Gastrocnemius medialis (tissue), 4 donors: ENCODE measurements around the gene ABCB8. TPM values are rescaled to one million over a fixed set of nuclear protein-coding genes. Genes with fewer than 3 reads are reported as not detected.

Experiments used
- ATAC-seq, 2 donors: fragments of 150-250 bp; one replicate each; pipeline ENCODE4 v1.9.1; 2016
- DNase-seq, 2 donors: peaks; one replicate each; pipeline ENCODE4 v3.0.0-alpha.2; 2019
- H3K27ac ChIP-seq, 4 donors: fragments of 200-600 bp; sonication (generic); 1 replicate in 1 of 4; 2 replicates in 3 of 4; pipeline ENCODE4 v1.5.1; 2016 to 2018; ENCODE audit warnings: mild to moderate bottlenecking in 2 of 4, moderate library complexity in 1 of 4
- H3K27me3 ChIP-seq, 3 donors: fragments of 200-600 bp; sonication (generic) in 2 of 3; 1 replicate in 1 of 3; 2 replicates in 2 of 3; pipeline versions ENCODE4 v1.5.1 to v1.6.0; 2016 to 2019; ENCODE audit warnings: mild to moderate bottlenecking in 1 of 3, moderate library complexity in 1 of 3
- H3K36me3 ChIP-seq, 2 donors: fragments of 200-600 bp; sonication (generic) in 1 of 2; one replicate each; pipeline ENCODE4 v1.5.1; 2017 to 2018
- H3K4me1 ChIP-seq, 2 donors: fragments of 200-600 bp; sonication (generic) in 1 of 2; one replicate each; pipeline ENCODE4 v1.5.1; 2016 to 2017; ENCODE audit warnings: mild to moderate bottlenecking in 2 of 2
- H3K4me3 ChIP-seq, 4 donors: fragments of 200-600 bp; sonication (generic) in 3 of 4; 1 replicate in 1 of 4; 2 replicates in 3 of 4; pipeline ENCODE4 v1.5.1; 2016 to 2019; ENCODE audit warnings: mild to moderate bottlenecking in 2 of 4
- H3K9me3 ChIP-seq, 3 donors: fragments of 200-600 bp; sonication (generic) in 2 of 3; 1 replicate in 1 of 3; 2 replicates in 2 of 3; pipeline ENCODE4 v1.5.1; 2016 to 2019
- POLR2A ChIP-seq, 2 donors: fragments of 450-650 bp; IDR thresholded peaks; one replicate each; pipeline ENCODE4 v1.6.1; 2017; ENCODE audit warnings: antibody characterized with exemption in 2 of 2, mild to moderate bottlenecking in 2 of 2, moderate library complexity in 2 of 2
- in situ Hi-C, 4 donors: fragments of 200-750 bp; cut with MboI; loops; one replicate each; pipeline versions ENCODE4 v1.15.0 to v1.8.0; 2017; ENCODE audit warnings: low sequenced_read_pairs in 4 of 4
- intact Hi-C: fragments of 100-400 bp; cut with DNase I; formaldehyde crosslinking; loops from one replicate; pipeline ENCODE4 v1.15.1; 2023; ENCODE audit warnings: low total_unique reads
- total RNA-seq, 4 donors: library from RNA; depleted of rRNA; stranded (reverse); fragments of >200 nt; gene quantifications; one replicate each; pipeline versions ENCODE4 v1.1.0 to v1.2.3, GENCODE V29; 2016
- TF ChIP-seq, protein P1 (sequence below), 5 experiments: fragments of 450-650 bp in 3 of 5; fragments of 200-600 bp in 2 of 5; sonication (generic) in 2 of 5; IDR thresholded peaks in 4 of 5; conservative IDR thresholded peaks in 1 of 5; 1 replicate in 4 of 5; 2 replicates in 1 of 5; pipeline ENCODE4 v1.5.1; 2016 to 2019; ENCODE audit warnings: antibody characterized with exemption in 5 of 5, mild to moderate bottlenecking in 3 of 5, moderate library complexity in 3 of 5

The ABCB8 gene
- total RNA-seq, 4 donors from 2014 or later, result 10.4 to 25.7 (median 16.2) TPM

DNA sequence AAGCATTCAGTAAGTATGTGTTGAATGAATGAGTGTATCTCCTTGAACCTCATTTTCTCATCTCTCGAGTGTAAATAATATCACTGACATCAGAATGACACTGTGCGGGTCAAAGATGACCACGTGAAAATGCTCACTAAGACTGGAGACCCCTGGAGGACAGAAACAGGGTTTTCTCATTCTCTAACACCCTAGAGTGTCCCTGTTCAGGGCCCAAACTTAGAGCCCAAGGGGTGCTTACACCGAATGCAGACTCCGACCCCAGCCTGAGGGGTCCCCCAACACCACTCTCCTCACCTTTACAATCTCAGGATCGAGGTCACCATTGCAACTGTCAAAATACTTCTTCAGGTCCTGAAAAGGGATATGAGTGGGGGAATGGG is 28.0 kb downstream of the ABCB8 start:
- H3K36me3 ChIP-seq, result no peaks in the 10 kb centered on the region
- ATAC-seq, result no peak
- in situ Hi-C loops, result no loop called here
- no peaks in the 10 kb centered on the region for H3K27me3 ChIP-seq
- no peak for DNase-seq
- H3K4me1 ChIP-seq, result peaks cover 22 to 31% of the 10 kb centered on the region in 2 donors
- no peak overlapping the region for H3K4me3 ChIP-seq
- intact Hi-C loops, result loop anchor here (5.0 kb wide), 1 partner anchor 1701 kb away; the partner anchor contains the start of gene ACTR3B
- no peaks in the 10 kb centered on the region for H3K9me3 ChIP-seq
- H3K27ac ChIP-seq, result no peak overlapping the region
- TF ChIP-seq POLR2A (IDR thresholded peaks at IDR 0.05), result no peak
- TF ChIP-seq, protein P1, sequence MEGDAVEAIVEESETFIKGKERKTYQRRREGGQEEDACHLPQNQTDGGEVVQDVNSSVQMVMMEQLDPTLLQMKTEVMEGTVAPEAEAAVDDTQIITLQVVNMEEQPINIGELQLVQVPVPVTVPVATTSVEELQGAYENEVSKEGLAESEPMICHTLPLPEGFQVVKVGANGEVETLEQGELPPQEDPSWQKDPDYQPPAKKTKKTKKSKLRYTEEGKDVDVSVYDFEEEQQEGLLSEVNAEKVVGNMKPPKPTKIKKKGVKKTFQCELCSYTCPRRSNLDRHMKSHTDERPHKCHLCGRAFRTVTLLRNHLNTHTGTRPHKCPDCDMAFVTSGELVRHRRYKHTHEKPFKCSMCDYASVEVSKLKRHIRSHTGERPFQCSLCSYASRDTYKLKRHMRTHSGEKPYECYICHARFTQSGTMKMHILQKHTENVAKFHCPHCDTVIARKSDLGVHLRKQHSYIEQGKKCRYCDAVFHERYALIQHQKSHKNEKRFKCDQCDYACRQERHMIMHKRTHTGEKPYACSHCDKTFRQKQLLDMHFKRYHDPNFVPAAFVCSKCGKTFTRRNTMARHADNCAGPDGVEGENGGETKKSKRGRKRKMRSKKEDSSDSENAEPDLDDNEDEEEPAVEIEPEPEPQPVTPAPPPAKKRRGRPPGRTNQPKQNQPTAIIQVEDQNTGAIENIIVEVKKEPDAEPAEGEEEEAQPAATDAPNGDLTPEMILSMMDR (IDR thresholded peaks at IDR 0.05 in 4 of 5, conservative IDR thresholded peaks at IDR 0.05 in 1 of 5), result no peak

DNA sequence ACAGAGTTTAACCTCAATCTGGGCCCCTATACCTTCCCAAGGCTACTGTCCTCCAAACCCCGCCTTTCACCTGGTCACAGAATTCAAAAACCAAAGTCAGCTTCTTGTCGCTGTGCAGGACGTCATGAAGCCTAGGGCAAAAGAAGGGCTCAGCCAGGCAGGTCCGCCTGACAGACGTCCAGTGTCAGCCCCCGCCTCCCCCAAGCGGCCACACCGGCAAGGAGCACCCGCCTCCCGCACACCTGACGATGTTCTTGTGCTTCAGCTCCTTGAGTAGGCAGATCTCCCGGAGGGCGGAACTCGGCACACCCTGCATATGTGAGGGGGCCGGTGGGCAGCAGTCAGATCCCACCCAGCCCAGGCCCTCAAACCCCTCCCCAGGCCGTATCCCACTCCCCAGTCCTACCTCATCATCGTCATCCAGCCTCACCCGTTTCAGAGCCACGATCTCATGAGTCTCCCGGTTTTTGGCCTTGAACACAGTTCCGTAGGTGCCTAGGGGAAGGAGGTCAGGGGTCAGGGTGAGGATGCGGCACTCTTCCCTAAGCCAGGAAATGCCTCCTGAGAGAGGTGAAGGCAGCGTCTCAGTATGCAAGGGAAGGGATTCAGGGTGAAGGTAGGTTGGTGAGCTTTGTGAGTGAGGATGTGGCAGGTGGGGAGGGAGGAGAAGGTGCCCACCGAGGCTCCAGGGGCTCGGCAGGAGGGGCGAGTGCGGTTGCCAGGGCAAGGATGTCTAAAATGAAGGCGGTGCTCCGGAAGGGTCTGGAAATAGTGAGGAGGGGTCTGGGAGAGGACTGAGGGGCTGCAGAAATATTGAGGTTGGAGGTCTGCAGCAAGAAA is 28.6 kb downstream of the ABCB8 start:
- H3K4me1 ChIP-seq, result peaks cover 22 to 36% of the 10 kb centered on the region in 2 donors
- ATAC-seq, result no peak
- H3K4me3 ChIP-seq, result peak overlapping the region; percentile 71 to 92 (median 82)
- no peaks in the 10 kb centered on the region for H3K27me3 ChIP-seq
- H3K27ac ChIP-seq, result peak overlapping the region in 2 of 4 donors; percentile 72 to 99
- in situ Hi-C loops, result no loop called here
- H3K9me3 ChIP-seq, result no peaks in the 10 kb centered on the region
- no peaks in the 10 kb centered on the region for H3K36me3 ChIP-seq
- intact Hi-C loops, result loop anchor here (5.0 kb wide), 1 partner anchor 1700 kb away; the partner anchor contains the start of gene ACTR3B
- TF ChIP-seq POLR2A (IDR thresholded peaks at IDR 0.05), result no peak
- TF ChIP-seq, protein P1 (IDR thresholded peaks at IDR 0.05 in 4 of 5, conservative IDR thresholded peaks at IDR 0.05 in 1 of 5), result no peak
- no peak for DNase-seq

DNA sequence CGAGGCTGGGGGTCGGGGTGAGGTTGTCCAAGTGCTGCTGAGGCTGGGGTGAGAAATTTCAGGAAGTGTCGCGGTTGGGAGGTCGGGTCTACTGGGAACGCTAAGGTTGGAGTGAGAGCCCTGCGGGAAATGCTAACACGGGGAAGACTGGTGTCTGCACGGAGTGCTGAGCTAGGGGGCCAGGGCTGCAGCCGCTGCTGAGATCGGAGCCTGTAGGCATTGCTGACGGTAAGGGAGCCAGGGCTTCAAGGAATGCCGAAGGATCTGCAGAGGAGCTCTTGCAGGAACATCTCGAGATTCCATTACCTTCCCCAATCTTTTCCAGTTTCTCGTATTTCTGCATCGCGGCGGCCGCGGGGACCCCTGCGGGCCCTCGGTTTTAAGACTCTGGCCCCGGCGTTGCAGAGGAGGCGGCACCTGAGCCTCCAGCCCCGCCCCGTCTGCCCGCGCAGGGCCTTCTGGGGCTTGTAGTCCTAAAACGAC is 29.3 kb downstream of the ABCB8 start, which contains the start of gene CDK5:
TSS of gene CDK5 (minus strand) at position 392 of the 483 bp plus-strand sequence. CDS start at position 343, 49 bp downstream.
- ATAC-seq, result peak; percentile 7 to 9
- Histone ChIP-seq H3K27me3 (no peaks in the 10 kb centered on the region), H3K4me3 (peak within 1 kb of the TSS; percentile 71 to 92 (median 86)), H3K4me1 (peaks cover 22 to 39% of the 10 kb centered on the region in 2 donors), H3K27ac (peak within 1 kb of the TSS; percentile 93 to 99 (median 98)), H3K36me3 (no peaks in the 10 kb centered on the region), H3K9me3 (no peaks in the 10 kb centered on the region)
- intact Hi-C loops (loop anchor here (5.0 kb wide), 1 partner anchor 1700 kb away; the partner anchor contains the start of gene ACTR3B), in situ Hi-C loops (no loop called here)
- TF ChIP-seq, protein P1 (IDR thresholded peaks at IDR 0.05 in 4 of 5, conservative IDR thresholded peaks at IDR 0.05 in 1 of 5), result no peak
- no peak for TF ChIP-seq POLR2A (IDR thresholded peaks at IDR 0.05)
- no peak for DNase-seq

GRCh38 chr7:151057989-151058780 is 29.9 kb downstream of the ABCB8 start:
- ATAC-seq, result peak; percentile 85 to 87
- peak; percentile 84 to 99 for TF ChIP-seq POLR2A (IDR thresholded peaks at IDR 0.05)
- TF ChIP-seq, protein P1 (IDR thresholded peaks at IDR 0.05 in 4 of 5, conservative IDR thresholded peaks at IDR 0.05 in 1 of 5), result no peak
- Histone ChIP-seq H3K4me1 (peaks cover 22 to 44% of the 10 kb centered on the region in 2 donors), H3K4me3 (peak overlapping the region; percentile 71 to 92 (median 86)), H3K9me3 (no peaks in the 10 kb centered on the region), H3K27me3 (no peaks in the 10 kb centered on the region), H3K27ac (peak overlapping the region; percentile 93 to 99 (median 98)), H3K36me3 (no peaks in the 10 kb centered on the region)
- in situ Hi-C loops, result no loop called here
- peak; percentile 100 for DNase-seq
- intact Hi-C loops, result loop anchor here (1.0 to 5.0 kb wide), 2 partner anchors 30 to 1699 kb away; partner anchors contain the start of genes ABCB8 and ACTR3B
